Endothelial cell of umbilical vein (primary cell): ENCODE data around the gene TRPM5. TPM values are rescaled to one million over a fixed set of nuclear protein-coding genes. Genes with fewer than 3 reads are reported as not detected.

Experiments
- BruUV-seq: library from RNA; stranded (reverse); fragments of 400-500 nt; replicated peaks from 2 replicates; lab custom pipeline; 2021; lab: Mats Ljungman, UMichigan
- CTCF ChIA-PET: fragments of 300-600, 350-600 bp; sonication (Branson Sonifier 250); formaldehyde crosslinking; loops from one replicate; lab custom pipeline; 2021; ENCODE audit warnings: antibody characterized with exemption, inconsistent platforms; lab: Charles Lee
- POLR2A ChIA-PET: fragments of 300-600, 350-600 bp; sonication (Branson Sonifier 250); formaldehyde crosslinking; loops from one replicate; lab custom pipeline; 2021; ENCODE audit warnings: antibody characterized with exemption, inconsistent platforms; lab: Charles Lee
- DNase-seq: peaks from one replicate; pipeline ENCODE4 v3.0.0-alpha.2; 2011; ENCODE audit warnings: low read depth, low spot score
- FAIRE-seq: peaks from 2 replicates; lab custom pipeline; 2011; peaks lifted over from hg19 to GRCh38; lab: Jason Lieb, UNC
- H2AFZ ChIP-seq: 2 replicates; pipeline ENCODE4 v1.6.0; 2012; ENCODE audit warnings: low read depth, low read length, control low read depth, inconsistent platforms
- H3K27ac ChIP-seq: 2 replicates; pipeline ENCODE4 v1.5.1; 2011; ENCODE audit warnings: low read depth, mild to moderate bottlenecking, control low read depth, low read length, moderate library complexity; ENCODE audit not compliant: insufficient read depth
- H3K27me3 ChIP-seq, 2 experiments: 2 replicates each; pipeline versions ENCODE4 v1.6.0 to v1.6.1; 2011; ENCODE audit warnings: low read length in 2 of 2, mixed read lengths in 1 of 2; ENCODE audit not compliant: control insufficient read depth in 2 of 2, insufficient read depth in 2 of 2
- H3K36me3 ChIP-seq, 2 experiments: 2 replicates in 1 of 2; 3 replicates in 1 of 2; pipeline ENCODE4 v1.5.1; 2011; ENCODE audit warnings: low read length in 2 of 2, mild to moderate bottlenecking in 1 of 2, moderate library complexity in 1 of 2; ENCODE audit not compliant: control insufficient read depth in 2 of 2, insufficient read depth in 2 of 2; ENCODE audit errors: extremely low read depth in 1 of 2
- H3K4me1 ChIP-seq: 3 replicates; pipeline ENCODE4 v1.5.1; 2011; ENCODE audit warnings: mild to moderate bottlenecking, low read length; ENCODE audit not compliant: control insufficient read depth, insufficient read depth; ENCODE audit errors: extremely low read depth
- H3K4me2 ChIP-seq: 2 replicates; pipeline ENCODE4 v1.6.1; 2011; ENCODE audit warnings: low read length, control low read depth, mixed read lengths; ENCODE audit not compliant: insufficient read depth
- H3K4me3 ChIP-seq, 3 experiments: fragments of 200-600 bp in 1 of 3; sonication (generic), shearing (Covaris generic) in 1 of 3; replicated peaks in 1 of 3; 2 replicates each; pipeline ENCODE4 v1.5.1; 2011 to 2016; ENCODE audit warnings: control low read depth in 3 of 3, low read length in 3 of 3, mild to moderate bottlenecking in 2 of 3, inconsistent platforms in 1 of 3, low read depth in 1 of 3, moderate library complexity in 1 of 3; ENCODE audit not compliant: insufficient read depth in 1 of 3
- H3K79me2 ChIP-seq: 2 replicates; pipeline ENCODE4 v1.6.0; 2012; ENCODE audit warnings: low read length, inconsistent platforms; ENCODE audit not compliant: control insufficient read depth, insufficient read depth
- H3K9ac ChIP-seq: replicated peaks from 2 replicates; pipeline ENCODE3; 2011; ENCODE audit warnings: low read length, control low read depth; ENCODE audit not compliant: insufficient read depth; ENCODE audit errors: extremely low read depth
- H3K9me1 ChIP-seq: replicated peaks from 3 replicates; pipeline ENCODE4 v1.6.0; 2011; ENCODE audit warnings: mild to moderate bottlenecking, low read length; ENCODE audit not compliant: control insufficient read depth, insufficient read depth; ENCODE audit errors: extremely low read depth
- H3K9me3 ChIP-seq: replicated peaks from 2 replicates; pipeline ENCODE4 v1.5.1; 2012; ENCODE audit warnings: low read length, inconsistent platforms; ENCODE audit not compliant: control insufficient read depth, insufficient read depth
- H4K20me1 ChIP-seq: replicated peaks from 2 replicates; pipeline ENCODE3; 2011; ENCODE audit warnings: mild to moderate bottlenecking, low read length; ENCODE audit not compliant: control insufficient read depth, insufficient read depth; ENCODE audit errors: extremely low read depth
- EZH2 ChIP-seq: IDR thresholded peaks from 2 replicates; pipeline ENCODE4 v1.6.1; 2012; ENCODE audit warnings: borderline replicate concordance, low read depth, mild to moderate bottlenecking, moderate library complexity, low read length, inconsistent platforms; ENCODE audit not compliant: severe bottlenecking
- FOS ChIP-seq: IDR thresholded peaks from 2 replicates; pipeline ENCODE4 v1.6.1; 2011; ENCODE audit warnings: mild to moderate bottlenecking, low read length, moderate library complexity, borderline replicate concordance; ENCODE audit not compliant: insufficient read depth
- GATA2 ChIP-seq: IDR thresholded peaks from 2 replicates; pipeline ENCODE4 v1.7.0; 2011; ENCODE audit warnings: low read depth, mild to moderate bottlenecking, moderate library complexity, mixed read lengths, low read length; ENCODE audit not compliant: insufficient read length, insufficient read depth
- JUN ChIP-seq: IDR thresholded peaks from 2 replicates; pipeline ENCODE4 v1.6.1; 2011; ENCODE audit warnings: borderline replicate concordance, low read depth; ENCODE audit not compliant: insufficient read length, insufficient read depth
- MYC ChIP-seq: IDR thresholded peaks from one replicate; pipeline ENCODE4 v1.6.1; 2011; ENCODE audit warnings: mild to moderate bottlenecking, low read depth, low read length
- POLR2AphosphoS5 ChIP-seq: IDR thresholded peaks from 2 replicates; pipeline ENCODE4 v1.6.1; 2012; ENCODE audit warnings: low read depth, mild to moderate bottlenecking, control low read depth, low read length, moderate library complexity; ENCODE audit not compliant: insufficient read depth
- dilution Hi-C: fragments of 300-500 bp; cut with MboI; formaldehyde crosslinking; loops from one replicate; pipeline ENCODE4 v1.15.0; 2019; ENCODE audit warnings: low sequenced_read_pairs; ENCODE audit not compliant: extremely low pct_ligation_motif_present
- intact Hi-C: fragments of 100-400 bp; cut with micrococcal nuclease; formaldehyde crosslinking; loops from one replicate; pipeline ENCODE4 v1.10.0; 2022
- polyA plus RNA-seq, 4 experiments: library from polyadenylated mRNA; depleted of rRNA in 3 of 4; stranded (reverse) in 3 of 4; unstranded in 1 of 4; fragments of >200 nt; gene quantifications; 2 replicates each; pipeline versions ENCODE4 v1.2.1 to v1.2.3, GENCODE V29; 2011 to 2012; ENCODE audit warnings: missing spikeins in 1 of 4
- total RNA-seq: library from RNA; stranded (reverse); gene quantifications from 2 replicates; pipeline ENCODE4 v1.2.3, GENCODE V29; 2021
- TF ChIP-seq, protein P1 (sequence below): IDR thresholded peaks from 2 replicates; pipeline ENCODE4 v1.6.1; 2011; ENCODE audit not compliant: insufficient read depth, insufficient read length
- TF ChIP-seq, protein P2 (sequence below), 2 donors: IDR thresholded peaks; 1 replicate in 1 of 2; 2 replicates in 1 of 2; pipeline ENCODE4 v1.5.1; 2011; ENCODE audit warnings: low read length in 2 of 2, mild to moderate bottlenecking in 2 of 2, moderate library complexity in 2 of 2, control low read depth in 1 of 2, inconsistent platforms in 1 of 2, low read depth in 1 of 2; ENCODE audit not compliant: insufficient read depth in 1 of 2; ENCODE audit errors: extremely low read depth in 1 of 2

TRPM5 gene
- total and polyA plus RNA-seq, 2 donors (not counting 3 experiments of a cell fraction or from before 2014, with no cell fraction given) = not detected

DNA sequence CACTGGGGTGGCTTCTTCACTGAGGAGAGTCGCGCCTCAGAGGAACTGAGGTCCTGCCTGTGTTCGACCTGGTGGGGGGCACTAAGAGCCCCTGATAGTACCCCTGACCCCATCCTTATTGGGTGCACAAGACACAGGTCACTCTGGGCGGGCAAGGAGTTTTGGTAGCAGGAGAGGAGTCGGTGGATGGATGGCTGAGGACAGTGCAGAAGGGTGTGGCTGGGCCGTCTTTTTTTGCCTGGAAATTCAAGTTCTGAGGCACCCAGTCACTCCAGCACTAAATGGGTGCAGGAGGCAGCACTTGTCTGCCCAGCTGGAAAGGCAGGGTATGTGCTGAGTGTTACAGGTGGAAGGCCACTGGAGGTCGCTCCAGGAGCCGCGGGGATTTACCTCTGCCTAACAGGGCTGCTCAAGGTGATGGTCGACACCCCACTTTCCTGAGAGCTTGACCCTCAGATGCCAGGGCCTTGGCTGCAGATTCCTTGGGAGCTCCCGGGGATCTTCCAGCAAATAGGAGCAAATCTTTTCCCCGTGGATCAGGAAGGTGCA lies 42.8 kb downstream of the TRPM5 start:
- H3K9me1 ChIP-seq = no peaks in the 10 kb centered on the region
- H3K9ac ChIP-seq = peak overlapping the region; percentile 97
- BruUV-seq = no TSS peak
- FAIRE-seq = no peak
- H3K4me1 ChIP-seq = peaks cover 18% of the 10 kb centered on the region
- no peaks in the 10 kb centered on the region for H4K20me1 ChIP-seq
- no peak overlapping the region for H2AFZ ChIP-seq
- ChIA-PET CTCF (interaction anchor here (1.0 to 5.0 kb wide), 6 partner anchors 14 to 639 kb away, joined by 3 to 42 read pairs (median 12); no protein-coding TSS in a partner anchor), POLR2A (interaction anchor here (1.7 kb wide), 1 partner anchor 24 kb away, joined by 10 read pairs; the partner anchor contains the start of gene CD81)
- H3K4me2 ChIP-seq = peak overlapping the region; percentile 82
- H3K9me3 ChIP-seq = no peaks in the 10 kb centered on the region
- H3K27ac ChIP-seq = peak overlapping the region; percentile 93
- H3K36me3 ChIP-seq = peaks cover 7 to 24% of the 10 kb centered on the region in 2 experiments
- dilution Hi-C loops (no loop called here), intact Hi-C loops (no loop called here)
- TF ChIP-seq FOS (no peak), POLR2AphosphoS5 (no peak), MYC (no peak), JUN (no peak), GATA2 (no peak), EZH2 (no peak)
- TF ChIP-seq, protein P1, sequence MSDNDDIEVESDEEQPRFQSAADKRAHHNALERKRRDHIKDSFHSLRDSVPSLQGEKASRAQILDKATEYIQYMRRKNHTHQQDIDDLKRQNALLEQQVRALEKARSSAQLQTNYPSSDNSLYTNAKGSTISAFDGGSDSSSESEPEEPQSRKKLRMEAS = no peak
- TF ChIP-seq, protein P2, sequence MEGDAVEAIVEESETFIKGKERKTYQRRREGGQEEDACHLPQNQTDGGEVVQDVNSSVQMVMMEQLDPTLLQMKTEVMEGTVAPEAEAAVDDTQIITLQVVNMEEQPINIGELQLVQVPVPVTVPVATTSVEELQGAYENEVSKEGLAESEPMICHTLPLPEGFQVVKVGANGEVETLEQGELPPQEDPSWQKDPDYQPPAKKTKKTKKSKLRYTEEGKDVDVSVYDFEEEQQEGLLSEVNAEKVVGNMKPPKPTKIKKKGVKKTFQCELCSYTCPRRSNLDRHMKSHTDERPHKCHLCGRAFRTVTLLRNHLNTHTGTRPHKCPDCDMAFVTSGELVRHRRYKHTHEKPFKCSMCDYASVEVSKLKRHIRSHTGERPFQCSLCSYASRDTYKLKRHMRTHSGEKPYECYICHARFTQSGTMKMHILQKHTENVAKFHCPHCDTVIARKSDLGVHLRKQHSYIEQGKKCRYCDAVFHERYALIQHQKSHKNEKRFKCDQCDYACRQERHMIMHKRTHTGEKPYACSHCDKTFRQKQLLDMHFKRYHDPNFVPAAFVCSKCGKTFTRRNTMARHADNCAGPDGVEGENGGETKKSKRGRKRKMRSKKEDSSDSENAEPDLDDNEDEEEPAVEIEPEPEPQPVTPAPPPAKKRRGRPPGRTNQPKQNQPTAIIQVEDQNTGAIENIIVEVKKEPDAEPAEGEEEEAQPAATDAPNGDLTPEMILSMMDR (IDR thresholded peaks at IDR 0.05; ENCODE audit: extremely low read depth in 1 of 2, insufficient read depth in 1 of 2, low read depth in 1 of 2, low read length in 2 of 2) = no peak
- H3K4me3 ChIP-seq = peak overlapping the region; percentile 56 to 86 (median 81)
- peaks cover 17% of the 10 kb centered on the region for H3K79me2 ChIP-seq
- DNase-seq = no peak
- no peaks in the 10 kb centered on the region for H3K27me3 ChIP-seq
